Gastrocnemius medialis (tissue), 4 donors: ENCODE data around the gene COL19A1. TPM values are rescaled to one million over a fixed set of nuclear protein-coding genes. Genes with fewer than 3 reads are reported as not detected.

Experiments used
- ATAC-seq, 2 donors: fragments of 150-250 bp; one replicate each; pipeline ENCODE4 v1.9.1; 2016
- DNase-seq, 2 donors: peaks; one replicate each; pipeline ENCODE4 v3.0.0-alpha.2; 2019
- H3K27ac ChIP-seq, 4 donors: fragments of 200-600 bp; sonication (generic); 1 replicate in 1 of 4; 2 replicates in 3 of 4; pipeline ENCODE4 v1.5.1; 2016 to 2018; ENCODE audit warnings: mild to moderate bottlenecking in 2 of 4, moderate library complexity in 1 of 4
- H3K27me3 ChIP-seq, 3 donors: fragments of 200-600 bp; sonication (generic) in 2 of 3; 1 replicate in 1 of 3; 2 replicates in 2 of 3; pipeline versions ENCODE4 v1.5.1 to v1.6.0; 2016 to 2019; ENCODE audit warnings: mild to moderate bottlenecking in 1 of 3, moderate library complexity in 1 of 3
- H3K36me3 ChIP-seq, 2 donors: fragments of 200-600 bp; sonication (generic) in 1 of 2; one replicate each; pipeline ENCODE4 v1.5.1; 2017 to 2018
- H3K4me1 ChIP-seq, 2 donors: fragments of 200-600 bp; sonication (generic) in 1 of 2; one replicate each; pipeline ENCODE4 v1.5.1; 2016 to 2017; ENCODE audit warnings: mild to moderate bottlenecking in 2 of 2
- H3K4me3 ChIP-seq, 4 donors: fragments of 200-600 bp; sonication (generic) in 3 of 4; 1 replicate in 1 of 4; 2 replicates in 3 of 4; pipeline ENCODE4 v1.5.1; 2016 to 2019; ENCODE audit warnings: mild to moderate bottlenecking in 2 of 4
- H3K9me3 ChIP-seq, 3 donors: fragments of 200-600 bp; sonication (generic) in 2 of 3; 1 replicate in 1 of 3; 2 replicates in 2 of 3; pipeline ENCODE4 v1.5.1; 2016 to 2019
- POLR2A ChIP-seq, 2 donors: fragments of 450-650 bp; IDR thresholded peaks; one replicate each; pipeline ENCODE4 v1.6.1; 2017; ENCODE audit warnings: antibody characterized with exemption in 2 of 2, mild to moderate bottlenecking in 2 of 2, moderate library complexity in 2 of 2
- in situ Hi-C, 4 donors: fragments of 200-750 bp; cut with MboI; loops; one replicate each; pipeline versions ENCODE4 v1.15.0 to v1.8.0; 2017; ENCODE audit warnings: low sequenced_read_pairs in 4 of 4
- intact Hi-C: fragments of 100-400 bp; cut with DNase I; formaldehyde crosslinking; loops from one replicate; pipeline ENCODE4 v1.15.1; 2023; ENCODE audit warnings: low total_unique reads
- total RNA-seq, 4 donors: library from RNA; depleted of rRNA; stranded (reverse); fragments of >200 nt; gene quantifications; one replicate each; pipeline versions ENCODE4 v1.1.0 to v1.2.3, GENCODE V29; 2016
- TF ChIP-seq, protein P1 (sequence below), 5 experiments: fragments of 450-650 bp in 3 of 5; fragments of 200-600 bp in 2 of 5; sonication (generic) in 2 of 5; IDR thresholded peaks in 4 of 5; conservative IDR thresholded peaks in 1 of 5; 1 replicate in 4 of 5; 2 replicates in 1 of 5; pipeline ENCODE4 v1.5.1; 2016 to 2019; ENCODE audit warnings: antibody characterized with exemption in 5 of 5, mild to moderate bottlenecking in 3 of 5, moderate library complexity in 3 of 5

The COL19A1 gene
- total RNA-seq, 4 donors from 2014 or later = 0.05 to 0.65 (median 0.14) TPM

DNA sequence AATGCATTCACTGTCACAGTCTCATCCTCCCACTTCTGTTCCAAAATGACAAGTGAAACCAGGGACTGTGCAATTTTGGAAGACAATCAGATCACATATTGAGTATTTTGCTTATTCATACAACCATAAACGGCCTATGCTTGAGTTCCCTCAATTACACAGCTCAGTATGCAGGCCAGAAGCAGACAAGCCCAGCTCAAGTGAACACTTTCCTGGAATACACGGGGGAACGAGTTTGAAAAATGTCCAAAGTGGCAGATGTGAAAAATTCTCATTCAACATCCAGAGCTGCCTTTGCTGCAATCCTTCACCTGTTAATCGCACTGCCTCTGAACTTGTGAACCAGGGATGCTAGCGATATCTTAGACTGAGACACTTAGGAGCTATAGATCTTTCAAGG, 246.4 kb downstream of the COL19A1 start:
- H3K4me3 ChIP-seq = no peak overlapping the region
- no peaks in the 10 kb centered on the region for H3K36me3 ChIP-seq
- H3K27ac ChIP-seq = no peak overlapping the region
- DNase-seq = no peak
- TF ChIP-seq, protein P1, sequence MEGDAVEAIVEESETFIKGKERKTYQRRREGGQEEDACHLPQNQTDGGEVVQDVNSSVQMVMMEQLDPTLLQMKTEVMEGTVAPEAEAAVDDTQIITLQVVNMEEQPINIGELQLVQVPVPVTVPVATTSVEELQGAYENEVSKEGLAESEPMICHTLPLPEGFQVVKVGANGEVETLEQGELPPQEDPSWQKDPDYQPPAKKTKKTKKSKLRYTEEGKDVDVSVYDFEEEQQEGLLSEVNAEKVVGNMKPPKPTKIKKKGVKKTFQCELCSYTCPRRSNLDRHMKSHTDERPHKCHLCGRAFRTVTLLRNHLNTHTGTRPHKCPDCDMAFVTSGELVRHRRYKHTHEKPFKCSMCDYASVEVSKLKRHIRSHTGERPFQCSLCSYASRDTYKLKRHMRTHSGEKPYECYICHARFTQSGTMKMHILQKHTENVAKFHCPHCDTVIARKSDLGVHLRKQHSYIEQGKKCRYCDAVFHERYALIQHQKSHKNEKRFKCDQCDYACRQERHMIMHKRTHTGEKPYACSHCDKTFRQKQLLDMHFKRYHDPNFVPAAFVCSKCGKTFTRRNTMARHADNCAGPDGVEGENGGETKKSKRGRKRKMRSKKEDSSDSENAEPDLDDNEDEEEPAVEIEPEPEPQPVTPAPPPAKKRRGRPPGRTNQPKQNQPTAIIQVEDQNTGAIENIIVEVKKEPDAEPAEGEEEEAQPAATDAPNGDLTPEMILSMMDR (IDR thresholded peaks at IDR 0.05 in 4 of 5, conservative IDR thresholded peaks at IDR 0.05 in 1 of 5) = no peak
- TF ChIP-seq POLR2A (IDR thresholded peaks at IDR 0.05) = no peak
- ATAC-seq = no peak
- no peaks in the 10 kb centered on the region for H3K27me3 ChIP-seq
- in situ Hi-C loops (loop anchor here (10.0 to 25.0 kb wide), 3 partner anchors 52 to 400 kb away; no protein-coding TSS in a partner anchor), intact Hi-C loops (no loop called here)
- H3K9me3 ChIP-seq = no peaks in the 10 kb centered on the region
- no peaks in the 10 kb centered on the region for H3K4me1 ChIP-seq

- ATAC-seq = no peak
- Histone ChIP-seq H3K36me3 (no peaks in the 10 kb centered on the region), H3K4me1 (no peaks in the 10 kb centered on the region), H3K9me3 (no peaks in the 10 kb centered on the region), H3K4me3 (no peak overlapping the region), H3K27ac (no peak overlapping the region), H3K27me3 (no peaks in the 10 kb centered on the region)
- in situ Hi-C loops (loop anchor here (10.0 to 25.0 kb wide), 3 partner anchors 52 to 401 kb away; no protein-coding TSS in a partner anchor), intact Hi-C loops (no loop called here)
- no peak for TF ChIP-seq POLR2A (IDR thresholded peaks at IDR 0.05)
- TF ChIP-seq, protein P1 (IDR thresholded peaks at IDR 0.05 in 4 of 5, conservative IDR thresholded peaks at IDR 0.05 in 1 of 5) = no peak
- no peak for DNase-seq
These were observed 246.8 kb downstream of the COL19A1 start for GRCh38 chr6:70113171-70113570.

- H3K9me3 ChIP-seq = no peaks in the 10 kb centered on the region
- no peaks in the 10 kb centered on the region for H3K4me1 ChIP-seq
- DNase-seq (no peak), ATAC-seq (no peak)
- no peak overlapping the region for H3K27ac ChIP-seq
- no peaks in the 10 kb centered on the region for H3K36me3 ChIP-seq
- no peak for TF ChIP-seq POLR2A (IDR thresholded peaks at IDR 0.05)
- TF ChIP-seq, protein P1 (IDR thresholded peaks at IDR 0.05 in 4 of 5, conservative IDR thresholded peaks at IDR 0.05 in 1 of 5) = no peak
- in situ Hi-C loops (loop anchor here (10.0 to 25.0 kb wide), 3 partner anchors 46 to 406 kb away; no protein-coding TSS in a partner anchor), intact Hi-C loops (no loop called here)
- no peak overlapping the region for H3K4me3 ChIP-seq
- H3K27me3 ChIP-seq = no peaks in the 10 kb centered on the region
These were observed 252.3 kb downstream of the COL19A1 start for GRCh38 chr6:70118670-70119069.

DNA sequence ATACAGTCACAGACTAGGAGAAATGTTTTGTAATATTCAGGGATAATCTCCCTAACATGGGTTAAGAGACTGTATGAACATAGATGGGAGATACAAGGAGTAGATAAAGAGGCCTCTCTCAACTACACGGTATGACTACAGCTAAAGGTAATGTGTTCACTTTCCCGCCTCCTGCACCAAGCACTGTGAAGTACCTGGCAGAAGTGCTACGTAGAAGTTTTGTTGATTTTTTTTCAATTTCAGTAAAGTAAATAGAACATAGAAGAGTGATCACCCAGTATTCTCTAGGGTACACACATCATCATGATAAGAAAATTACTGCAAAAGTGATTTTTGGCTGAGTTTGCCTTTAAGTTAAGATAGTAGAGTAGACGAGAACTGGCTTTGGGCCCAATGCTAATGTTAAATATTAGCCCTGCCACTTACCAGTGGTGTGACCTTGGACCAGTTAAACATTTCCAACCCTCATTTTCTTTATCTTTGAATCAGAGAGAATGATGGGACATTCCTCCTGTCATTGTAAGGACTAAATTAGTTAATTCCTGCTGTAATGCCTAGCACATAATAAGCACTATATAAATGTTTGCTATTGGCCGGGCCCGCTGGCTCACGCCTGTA, 253.0 kb downstream of the COL19A1 start:
- no peaks in the 10 kb centered on the region for H3K36me3 ChIP-seq
- ATAC-seq (no peak), DNase-seq (no peak)
- TF ChIP-seq, protein P1 (IDR thresholded peaks at IDR 0.05 in 4 of 5, conservative IDR thresholded peaks at IDR 0.05 in 1 of 5) = no peak
- TF ChIP-seq POLR2A (IDR thresholded peaks at IDR 0.05) = no peak
- intact Hi-C loops (no loop called here), in situ Hi-C loops (loop anchor here (10.0 to 25.0 kb wide), 3 partner anchors 45 to 407 kb away; no protein-coding TSS in a partner anchor)
- H3K9me3 ChIP-seq = no peaks in the 10 kb centered on the region
- H3K27me3 ChIP-seq = no peaks in the 10 kb centered on the region
- no peak overlapping the region for H3K4me3 ChIP-seq
- H3K27ac ChIP-seq = no peak overlapping the region
- no peaks in the 10 kb centered on the region for H3K4me1 ChIP-seq
